Measurements from ENCODE around the gene LDAH.
"Not testable (repeated sequence)": the region's sequence is repeated elsewhere in the genome, so short reads cannot be mapped to it uniquely, and the experiment has no call there.

DNA sequence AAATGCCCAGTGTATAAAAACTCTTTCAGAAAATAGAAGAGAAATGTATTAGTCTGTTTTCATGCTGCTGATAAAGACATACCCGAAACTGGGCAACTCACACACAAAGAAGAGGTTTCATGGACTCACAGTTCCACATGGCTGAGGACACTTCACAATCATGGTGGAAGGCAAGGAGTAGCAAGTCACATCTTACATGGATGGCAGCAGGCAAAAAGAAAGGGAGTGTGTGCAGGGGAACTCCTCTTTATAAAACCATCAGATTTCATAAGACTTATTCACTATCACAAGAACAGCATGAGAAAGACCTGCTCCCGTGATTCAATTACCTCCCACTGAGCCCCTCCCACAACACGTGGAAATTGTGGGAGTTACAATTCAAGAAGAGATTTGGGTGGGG, 29.0 kb downstream of the LDAH start:
- TF ChIP-seq EZH2phosphoT487 (IDR thresholded peaks at IDR 0.05; ENCODE audit: insufficient read depth, low read depth); EZH2 (IDR thresholded peaks at IDR 0.05; ENCODE audit: insufficient read depth, poor library complexity, severe bottlenecking): not testable (repeated sequence)

Measured in GM23248 (cell line).